HG03139 (cell line): ENCODE measurements around the gene CHORDC1.
"Not testable (repeated sequence)": the region's sequence is repeated elsewhere in the genome, so short reads cannot be mapped to it uniquely, and the experiment has no call there.

ENCODE experiments used
- ATAC-seq: cut with Tn5 transposase; IDR thresholded peaks from one replicate; pipeline ENCODE4 v1.9.1; 2021; ENCODE audit not compliant: unreplicated experiment

CHORDC1 gene

GRCh38 chr11:90222459-90223247 is at the start of gene CHORDC1:
Gene CHORDC1 (minus strand): TSS chr11:90223049. CDS start chr11:90222954, 95 bp downstream.
- peak; percentile 94 for ATAC-seq

DNA sequence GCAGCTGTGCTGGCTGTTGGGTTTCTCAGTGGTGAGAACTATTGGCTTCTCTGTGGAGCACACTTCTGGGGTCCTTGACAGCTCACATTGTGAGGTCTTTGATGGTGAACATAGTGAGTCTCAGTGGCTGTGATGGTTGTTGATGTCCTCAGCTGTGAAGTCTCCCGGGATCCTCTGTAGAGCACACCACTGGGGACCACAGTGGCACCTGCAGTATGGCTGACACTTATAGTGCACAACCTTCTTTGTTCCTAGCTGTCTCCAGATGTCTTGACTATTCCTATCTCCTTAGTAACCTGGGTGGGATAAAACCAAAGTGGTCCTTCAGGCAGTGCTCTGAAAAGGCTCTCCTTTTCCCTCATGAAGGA is 34.3 kb upstream of the CHORDC1 start:
- no peak for ATAC-seq

DNA sequence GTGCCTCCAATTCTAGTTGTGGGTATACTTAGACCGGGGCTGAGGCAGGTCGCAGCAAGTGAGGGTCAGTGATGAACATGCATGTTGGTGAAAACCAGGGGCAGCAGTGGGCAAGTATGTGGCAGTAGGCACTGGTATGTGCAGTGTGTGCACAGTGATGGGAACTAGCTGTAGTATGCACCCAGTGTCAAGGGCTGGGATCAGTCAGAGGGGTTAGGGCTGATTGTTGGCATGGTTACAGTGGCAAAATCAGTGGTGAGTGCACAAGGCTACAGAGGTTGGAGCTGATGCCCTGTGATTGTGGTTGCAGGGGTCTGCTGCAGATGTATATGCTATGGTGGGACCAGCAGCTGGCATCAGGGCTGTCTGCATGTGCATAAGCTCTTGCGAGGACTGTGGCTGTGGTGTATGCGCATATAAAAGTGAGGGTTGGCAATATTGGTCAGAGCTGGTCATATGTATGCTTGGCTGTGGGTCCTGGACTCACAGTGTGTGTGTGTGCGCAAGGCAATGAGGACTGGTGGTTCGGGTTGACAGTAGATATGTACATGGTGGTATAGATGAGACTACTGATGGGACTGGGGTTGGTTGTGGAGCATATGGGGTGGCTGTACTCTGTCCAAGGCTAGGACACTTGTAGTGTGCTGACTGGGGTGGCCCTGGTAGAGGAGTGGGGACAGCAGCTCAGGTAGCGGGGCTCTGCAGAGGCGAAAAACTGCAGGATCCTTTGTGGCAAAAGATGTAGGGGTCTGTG is 33.7 kb upstream of the CHORDC1 start:
- ATAC-seq = no peak

GRCh38 chr11:90254065-90254464 is 31.2 kb upstream of the CHORDC1 start:
- no peak for ATAC-seq

DNA sequence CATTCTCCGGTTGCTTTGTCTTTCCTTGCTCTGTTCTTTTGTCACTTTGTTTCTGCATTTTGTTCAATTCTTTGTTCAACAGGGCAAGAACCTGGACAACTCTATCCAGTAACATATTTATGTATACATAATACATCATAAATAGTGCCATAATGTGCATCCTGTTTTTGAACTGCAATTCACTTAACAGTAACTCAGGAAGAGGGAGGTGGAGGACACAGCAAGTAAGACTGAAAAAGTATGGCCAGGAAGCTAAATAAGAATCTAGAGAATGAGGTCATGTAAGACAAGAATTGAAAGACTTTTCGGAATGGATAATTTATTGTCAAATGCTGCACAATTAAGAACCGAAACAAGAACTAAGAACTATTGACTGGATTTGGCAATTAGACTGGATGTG is 29.2 kb upstream of the CHORDC1 start:
- ATAC-seq = no peak

GRCh38 chr11:90251599-90251998 is 28.8 kb upstream of the CHORDC1 start:
- no peak for ATAC-seq

DNA sequence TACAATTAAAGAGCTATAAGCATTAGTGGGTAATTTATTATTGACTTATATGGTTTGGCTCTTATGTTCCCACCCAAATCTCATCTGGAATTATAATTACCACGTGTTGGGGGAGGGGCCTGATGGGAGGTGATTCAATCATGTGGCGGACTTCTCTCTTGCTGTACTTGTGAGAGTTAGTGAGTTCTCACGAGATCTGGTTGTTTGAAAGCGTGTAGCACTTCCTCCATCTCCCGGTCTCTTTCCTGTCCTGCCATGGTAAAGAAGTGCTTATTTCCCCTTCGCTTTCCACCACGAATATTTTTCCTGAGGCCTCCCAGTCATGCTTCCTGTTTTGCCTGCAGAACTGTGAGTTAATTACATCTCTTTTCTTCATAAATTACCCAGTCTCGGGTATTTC is 28.1 kb upstream of the CHORDC1 start:
- ATAC-seq = no peak

DNA sequence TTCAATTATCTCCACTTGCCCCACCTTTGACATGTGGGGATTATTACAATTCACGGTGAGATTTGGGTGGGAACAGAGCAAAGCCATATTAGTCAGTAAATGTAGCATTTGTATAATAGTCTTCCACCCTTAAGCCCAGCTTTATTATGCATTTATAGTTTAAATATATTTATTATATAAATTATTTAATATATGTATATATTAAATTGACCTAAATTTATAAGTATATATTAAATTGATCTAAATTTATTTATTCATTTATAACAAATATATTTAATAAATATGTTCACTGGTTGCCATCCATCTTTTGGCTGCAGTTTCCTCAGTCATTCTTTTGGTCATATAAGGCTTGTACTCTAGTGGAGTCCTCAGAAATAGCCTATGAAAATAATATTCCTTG is 23.6 kb upstream of the CHORDC1 start:
- no peak for ATAC-seq

DNA sequence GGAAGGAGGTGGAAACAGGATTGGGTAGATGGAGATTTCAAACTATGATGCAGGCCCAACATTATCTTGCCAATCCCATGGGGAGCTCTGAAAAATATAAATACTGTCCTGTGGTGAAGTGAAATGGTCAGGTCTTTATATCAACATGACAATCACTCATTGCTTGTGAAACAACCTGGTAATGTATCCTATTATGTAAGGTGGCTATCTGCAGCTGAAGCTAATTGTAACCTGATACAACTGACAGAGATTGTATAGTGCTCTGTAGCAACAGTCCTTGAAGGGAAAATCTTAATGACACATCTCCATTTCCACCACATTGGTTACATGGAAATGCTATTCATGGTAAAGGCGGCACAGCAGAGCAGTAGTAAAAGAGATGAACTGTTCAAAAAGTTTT is 20.7 kb upstream of the CHORDC1 start:
- ATAC-seq = no peak

- ATAC-seq = no peak
Measured at GRCh38 chr11:90242894-90243416, 20.1 kb upstream of the CHORDC1 start.

DNA sequence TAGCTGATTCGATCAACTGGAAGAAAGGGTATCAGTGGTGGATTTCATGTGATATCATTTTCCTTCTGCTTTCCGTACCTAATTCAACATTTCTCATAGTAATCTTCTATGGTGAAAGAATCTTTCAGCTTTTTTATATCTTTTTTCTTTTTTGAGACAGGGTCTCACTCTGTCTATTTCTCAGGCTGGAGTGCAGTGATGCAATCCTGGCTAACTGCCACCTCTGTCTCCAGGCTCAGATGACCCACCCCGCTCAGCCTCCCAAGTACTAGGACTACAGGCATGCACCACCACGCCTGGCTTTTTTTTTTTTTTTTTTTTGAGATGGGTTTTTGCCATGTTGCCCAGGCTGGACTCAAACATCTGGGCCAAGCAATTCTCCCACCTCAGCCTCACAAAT is 18.6 kb upstream of the CHORDC1 start:
- no peak for ATAC-seq

DNA sequence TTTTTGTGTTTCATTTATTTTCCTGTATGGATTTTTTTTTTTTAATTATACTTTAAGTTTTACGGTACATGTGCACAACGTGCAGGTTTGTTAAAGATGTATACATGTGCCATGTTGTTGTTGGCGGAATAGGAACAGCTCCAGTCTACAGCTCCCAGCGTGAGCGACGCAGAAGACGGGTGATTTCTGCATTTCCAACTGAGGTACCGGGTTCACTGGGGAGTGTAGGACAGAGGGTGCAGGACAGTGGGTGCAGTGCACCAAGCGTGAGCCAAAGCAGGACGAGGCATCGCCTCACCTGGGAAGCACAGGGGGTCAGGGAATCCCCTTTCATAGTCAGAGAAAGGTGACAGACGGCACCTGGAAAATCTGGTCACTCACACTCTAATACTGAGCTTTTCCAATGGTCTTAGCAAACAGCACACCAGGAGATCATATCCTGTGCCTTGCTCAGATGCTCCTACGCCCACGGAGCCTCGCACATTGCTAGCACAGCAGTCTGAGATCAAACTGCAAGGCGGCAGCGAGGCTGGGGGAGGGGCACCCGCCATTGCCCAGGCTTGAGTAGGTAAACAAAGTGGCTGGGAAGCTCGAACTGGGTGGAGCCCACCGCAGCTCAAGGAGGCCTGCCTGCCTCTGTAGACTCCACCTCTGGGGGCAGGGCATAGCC is 17.3 kb upstream of the CHORDC1 start:
- ATAC-seq = not testable (repeated sequence)

GRCh38 chr11:90237004-90237403 is 14.2 kb upstream of the CHORDC1 start:
- no peak for ATAC-seq

- no peak for ATAC-seq
Measured at GRCh38 chr11:90235526-90235925, 12.7 kb upstream of the CHORDC1 start.

- no peak for ATAC-seq
Measured at GRCh38 chr11:90234977-90235376, 12.1 kb upstream of the CHORDC1 start.

GRCh38 chr11:90229791-90230190 is 6.9 kb upstream of the CHORDC1 start:
- ATAC-seq = no peak

GRCh38 chr11:90228056-90228455 is 5.2 kb upstream of the CHORDC1 start:
- no peak for ATAC-seq

DNA sequence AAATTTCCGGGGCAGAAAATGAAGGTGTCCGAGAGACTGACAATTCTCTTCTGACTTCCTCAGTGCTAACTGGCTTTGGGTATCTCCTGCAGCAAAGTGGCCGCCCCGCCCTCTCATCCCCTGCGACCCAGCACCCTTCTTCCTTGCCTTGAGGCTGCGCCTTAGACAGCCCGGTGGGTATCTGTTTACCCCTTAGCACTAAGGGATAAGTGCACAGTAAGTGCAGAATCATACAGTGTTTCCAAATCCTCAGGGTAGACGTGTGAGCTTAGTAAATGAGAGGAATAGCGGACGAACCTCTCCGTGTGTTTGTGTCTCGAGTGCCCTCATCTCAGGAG is 368 bp upstream of the CHORDC1 start:
- peak; percentile 37 for ATAC-seq

DNA sequence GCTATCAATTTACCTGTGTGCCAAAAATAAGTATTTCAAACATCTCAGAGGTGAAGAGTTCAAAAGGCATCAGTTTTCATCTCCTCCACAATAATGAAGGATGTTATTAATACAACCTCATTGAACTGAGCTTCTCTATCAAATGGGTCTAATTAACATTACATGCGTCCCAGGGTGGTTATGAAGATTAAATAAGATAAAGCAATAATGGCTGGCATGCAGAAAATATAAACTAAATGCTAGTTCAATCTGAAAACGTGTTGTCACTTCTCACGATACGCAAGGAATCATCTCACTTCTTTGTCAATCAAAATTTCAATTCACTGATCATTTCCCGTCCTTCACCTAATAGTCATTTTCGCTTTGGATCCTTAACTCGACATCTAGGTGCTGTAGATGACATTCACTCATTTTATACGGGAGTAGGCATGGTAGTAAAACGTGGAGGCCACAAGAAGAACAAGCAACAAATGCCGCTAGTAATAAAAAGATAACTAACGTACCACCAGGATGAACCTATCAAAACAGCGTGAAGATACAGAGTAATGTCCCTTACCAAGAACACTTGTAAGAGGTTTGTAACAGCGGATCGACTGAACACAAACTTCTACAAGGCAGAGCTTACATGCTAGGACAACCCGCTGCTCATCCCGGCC is 918 bp downstream of the CHORDC1 start:
- ATAC-seq = peak; percentile 13

GRCh38 chr11:90220391-90220790 is 2.5 kb downstream of the CHORDC1 start:
- no peak for ATAC-seq

- ATAC-seq = no peak
Measured at GRCh38 chr11:90219438-90219837, 3.4 kb downstream of the CHORDC1 start.
